ENCODE data around the gene PAX6.

GRCh38 chr11:31830406-31830805, 19.3 kb upstream of the PAX6 start:
- TF ChIP-seq CTCF (IDR thresholded peaks at IDR 0.05) (no peak), POLR2A (IDR thresholded peaks at IDR 0.05) (no peak), POLR2AphosphoS5 (IDR thresholded peaks at IDR 0.05) (no peak)

Data from breast epithelium (tissue), 3 donors.